ENCODE data around the gene DYRK3. TPM values are rescaled to one million over a fixed set of nuclear protein-coding genes. Genes with fewer than 3 reads are reported as not detected.

The DYRK3 gene
- total and polyA plus RNA-seq, 2 of the 13 experiments (the other 11 are each of a cell fraction or from before 2014, with no cell fraction given) = 0.48 to 2.8 TPM

GRCh38 chr1:206604861-206605260 lies 30.5 kb upstream of the DYRK3 start:
- ATAC-seq = no peak
- TF ChIP-seq, protein P1, sequence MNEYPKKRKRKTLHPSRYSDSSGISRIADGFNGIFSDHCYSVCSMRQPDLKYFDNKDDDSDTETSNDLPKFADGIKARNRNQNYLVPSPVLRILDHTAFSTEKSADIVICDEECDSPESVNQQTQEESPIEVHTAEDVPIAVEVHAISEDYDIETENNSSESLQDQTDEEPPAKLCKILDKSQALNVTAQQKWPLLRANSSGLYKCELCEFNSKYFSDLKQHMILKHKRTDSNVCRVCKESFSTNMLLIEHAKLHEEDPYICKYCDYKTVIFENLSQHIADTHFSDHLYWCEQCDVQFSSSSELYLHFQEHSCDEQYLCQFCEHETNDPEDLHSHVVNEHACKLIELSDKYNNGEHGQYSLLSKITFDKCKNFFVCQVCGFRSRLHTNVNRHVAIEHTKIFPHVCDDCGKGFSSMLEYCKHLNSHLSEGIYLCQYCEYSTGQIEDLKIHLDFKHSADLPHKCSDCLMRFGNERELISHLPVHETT (CRISPR knock-in tag; conservative IDR thresholded peaks at IDR 0.05) = no peak
- TF ChIP-seq HCFC1 (IDR thresholded peaks at IDR 0.05; ENCODE audit: low read depth, low read length) (no peak), SRY (CRISPR knock-in tag; IDR thresholded peaks at IDR 0.05) (no peak), PTBP1 (IDR thresholded peaks at IDR 0.05; ENCODE audit: low read depth, low read length, poor library complexity, severe bottlenecking) (no peak), ZSCAN29 (CRISPR knock-in tag; conservative IDR thresholded peaks at IDR 0.05) (no peak), ZKSCAN1 (IDR thresholded peaks at IDR 0.05; ENCODE audit: low read length) (no peak), PAF1 (CRISPR knock-in tag; IDR thresholded peaks at IDR 0.05) (no peak), ZFAT (CRISPR knock-in tag; conservative IDR thresholded peaks at IDR 0.05) (no peak), ISL2 (CRISPR knock-in tag; IDR thresholded peaks at IDR 0.05) (no peak), TEAD3 (CRISPR knock-in tag; optimal IDR thresholded peaks at IDR 0.05; ENCODE audit: borderline replicate concordance) (no peak), ZNF772 (CRISPR knock-in tag; IDR thresholded peaks at IDR 0.05) (no peak), RXRA (CRISPR knock-in tag; IDR thresholded peaks at IDR 0.05) (no peak), ZSCAN5A (CRISPR knock-in tag; IDR thresholded peaks at IDR 0.05; ENCODE audit: borderline replicate concordance) (no peak), ZKSCAN8 (CRISPR knock-in tag; IDR thresholded peaks at IDR 0.05; ENCODE audit: borderline replicate concordance) (no peak)
- TF ChIP-seq, protein P2, sequence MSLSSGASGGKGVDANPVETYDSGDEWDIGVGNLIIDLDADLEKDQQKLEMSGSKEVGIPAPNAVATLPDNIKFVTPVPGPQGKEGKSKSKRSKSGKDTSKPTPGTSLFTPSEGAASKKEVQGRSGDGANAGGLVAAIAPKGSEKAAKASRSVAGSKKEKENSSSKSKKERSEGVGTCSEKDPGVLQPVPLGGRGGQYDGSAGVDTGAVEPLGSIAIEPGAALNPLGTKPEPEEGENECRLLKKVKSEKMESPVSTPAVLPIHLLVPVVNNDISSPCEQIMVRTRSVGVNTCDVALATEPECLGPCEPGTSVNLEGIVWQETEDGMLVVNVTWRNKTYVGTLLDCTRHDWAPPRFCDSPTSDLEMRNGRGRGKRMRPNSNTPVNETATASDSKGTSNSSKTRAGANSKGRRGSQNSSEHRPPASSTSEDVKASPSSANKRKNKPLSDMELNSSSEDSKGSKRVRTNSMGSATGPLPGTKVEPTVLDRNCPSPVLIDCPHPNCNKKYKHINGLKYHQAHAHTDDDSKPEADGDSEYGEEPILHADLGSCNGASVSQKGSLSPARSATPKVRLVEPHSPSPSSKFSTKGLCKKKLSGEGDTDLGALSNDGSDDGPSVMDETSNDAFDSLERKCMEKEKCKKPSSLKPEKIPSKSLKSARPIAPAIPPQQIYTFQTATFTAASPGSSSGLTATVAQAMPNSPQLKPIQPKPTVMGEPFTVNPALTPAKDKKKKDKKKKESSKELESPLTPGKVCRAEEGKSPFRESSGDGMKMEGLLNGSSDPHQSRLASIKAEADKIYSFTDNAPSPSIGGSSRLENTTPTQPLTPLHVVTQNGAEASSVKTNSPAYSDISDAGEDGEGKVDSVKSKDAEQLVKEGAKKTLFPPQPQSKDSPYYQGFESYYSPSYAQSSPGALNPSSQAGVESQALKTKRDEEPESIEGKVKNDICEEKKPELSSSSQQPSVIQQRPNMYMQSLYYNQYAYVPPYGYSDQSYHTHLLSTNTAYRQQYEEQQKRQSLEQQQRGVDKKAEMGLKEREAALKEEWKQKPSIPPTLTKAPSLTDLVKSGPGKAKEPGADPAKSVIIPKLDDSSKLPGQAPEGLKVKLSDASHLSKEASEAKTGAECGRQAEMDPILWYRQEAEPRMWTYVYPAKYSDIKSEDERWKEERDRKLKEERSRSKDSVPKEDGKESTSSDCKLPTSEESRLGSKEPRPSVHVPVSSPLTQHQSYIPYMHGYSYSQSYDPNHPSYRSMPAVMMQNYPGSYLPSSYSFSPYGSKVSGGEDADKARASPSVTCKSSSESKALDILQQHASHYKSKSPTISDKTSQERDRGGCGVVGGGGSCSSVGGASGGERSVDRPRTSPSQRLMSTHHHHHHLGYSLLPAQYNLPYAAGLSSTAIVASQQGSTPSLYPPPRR (CRISPR knock-in tag; IDR thresholded peaks at IDR 0.05; ENCODE audit: borderline replicate concordance) = no peak
- TF ChIP-seq, protein P3, sequence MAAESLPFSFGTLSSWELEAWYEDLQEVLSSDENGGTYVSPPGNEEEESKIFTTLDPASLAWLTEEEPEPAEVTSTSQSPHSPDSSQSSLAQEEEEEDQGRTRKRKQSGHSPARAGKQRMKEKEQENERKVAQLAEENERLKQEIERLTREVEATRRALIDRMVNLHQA (CRISPR knock-in tag; IDR thresholded peaks at IDR 0.05) = no peak
- TF ChIP-seq, protein P4, sequence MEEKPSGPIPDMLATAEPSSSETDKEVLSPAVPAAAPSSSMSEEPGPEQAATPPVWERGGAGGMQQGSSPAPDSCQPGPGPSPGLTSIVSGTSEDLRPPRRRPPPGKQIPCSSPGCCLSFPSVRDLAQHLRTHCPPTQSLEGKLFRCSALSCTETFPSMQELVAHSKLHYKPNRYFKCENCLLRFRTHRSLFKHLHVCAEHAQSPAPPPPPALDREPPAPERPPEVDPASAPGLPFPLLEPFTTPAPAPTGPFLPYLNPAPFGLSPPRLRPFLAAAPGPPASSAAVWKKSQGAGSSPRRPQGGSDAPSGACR (CRISPR knock-in tag; IDR thresholded peaks at IDR 0.05) = no peak

More at GRCh38 chr1:206604861-206605260, 30.5 kb upstream of the DYRK3 start:
- Histone ChIP-seq H3K9me3 (ENCODE audit: low read length) (no peaks in the 10 kb centered on the region), H3K9ac (ENCODE audit: insufficient read depth, low read depth, low read length) (no peak overlapping the region), H2AFZ (ENCODE audit: low read length) (no peak overlapping the region), H3K4me3 (replicated peaks in 1 of 3; ENCODE audit: insufficient read depth in 1 of 3, low read depth in 2 of 3, low read length in 3 of 3) (no peak overlapping the region), H3K36me3 (replicated peaks in 1 of 2; ENCODE audit: control insufficient read depth in 1 of 2, insufficient read depth in 2 of 2, low read length in 2 of 2) (peaks cover 17 to 64% of the 10 kb centered on the region in 2 experiments), H3K27me3 (ENCODE audit: control insufficient read depth in 1 of 2, insufficient read depth in 2 of 2, low read length in 2 of 2) (no peaks in the 10 kb centered on the region), H3K79me2 (ENCODE audit: insufficient read depth, low read length) (no peaks in the 10 kb centered on the region), H3K27ac (ENCODE audit: extremely low read length, insufficient read depth, low read length) (no peak overlapping the region), H4K20me1 (ENCODE audit: insufficient read depth, low read length) (no peaks in the 10 kb centered on the region), H3K4me2 (ENCODE audit: low read depth, low read length) (no peak overlapping the region), H3K4me1 (ENCODE audit: insufficient read depth, low read length) (no peaks in the 10 kb centered on the region)
- CTCF ChIA-PET (ENCODE audit: low intra/inter-chr PET ratio, low total read pairs) = no interaction called here
- POLR2A ChIA-PET = no interaction called here
- in situ Hi-C loops (cut with HindIII; ENCODE audit: extremely low pct_ligation_motif_present, low pct_unique_long_range_greater_than_20kb) = no loop called here
- FAIRE-seq (no peak), DNase-seq (ENCODE audit: low spot score) (no peak)
- no TSS peak for BruUV-seq (replicated peaks)
- intact Hi-C loops (cut with micrococcal nuclease; ENCODE audit: unreplicated experiment) = no loop called here
- WGBS (ENCODE audit: low lambda C conversion rate) = 98% methylated on average over 5 of the region's 5 CpGs
